PC-9 (cell line): ENCODE results near the gene SBNO1.

Experiments used
- CTCF ChIP-seq: fragments of 200-600 bp; sonication (generic); conservative IDR thresholded peaks from 2 replicates; pipeline ENCODE4 v1.6.1; 2017; ENCODE audit warnings: mixed run types, antibody characterized with exemption, mild to moderate bottlenecking, moderate library complexity
- EZH2 ChIP-seq: fragments of 200-600 bp; sonication (generic); IDR thresholded peaks from 2 replicates; pipeline ENCODE4 v1.8.0; 2017; ENCODE audit warnings: antibody characterized with exemption, low read depth

DNA sequence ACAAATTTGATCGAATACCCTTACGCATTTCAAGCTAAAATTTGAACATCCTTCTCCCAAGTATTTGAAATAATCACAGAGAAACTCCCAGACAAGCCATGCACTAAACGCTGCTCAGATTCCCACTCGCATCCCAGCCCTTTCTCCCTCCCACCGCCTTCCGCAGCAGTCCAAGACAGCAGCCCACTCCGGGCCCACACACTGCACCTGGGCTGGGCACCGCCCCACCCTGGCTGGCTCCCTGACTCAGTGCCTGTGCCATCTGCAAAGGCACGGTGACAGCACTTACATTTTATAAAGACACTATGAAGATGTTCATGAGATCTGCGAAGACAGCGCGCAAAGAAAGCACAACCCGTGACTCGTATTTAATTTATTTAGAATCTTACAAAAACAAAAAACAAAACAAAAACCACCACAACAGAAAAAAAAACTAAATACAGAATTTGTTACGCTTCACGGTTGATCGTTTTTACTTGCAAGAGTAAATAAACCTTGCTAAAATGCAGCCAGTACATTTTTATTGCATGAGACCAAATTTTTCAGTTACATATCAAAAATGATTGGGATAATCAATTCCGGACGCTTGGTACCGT is 75.8 kb downstream of the SBNO1 start:
- TF ChIP-seq EZH2 (no peak), CTCF (no peak)
